ENCODE data around the gene PPP2R3B. TPM values are rescaled to one million over a fixed set of nuclear protein-coding genes. Genes with fewer than 3 reads are reported as not detected.
"Not testable (repeated sequence)": the region's sequence is repeated elsewhere in the genome, so short reads cannot be mapped to it uniquely, and the experiment has no call there.

The PPP2R3B gene
- total RNA-seq, 2 donors from 2014 or later: 72.5 to 98.7 TPM

- H3K9me3 Mint-ChIP-seq: no peaks in the 10 kb centered on the region
- H3K27me3 Mint-ChIP-seq (ENCODE audit: insufficient read depth): no peaks in the 10 kb centered on the region
- Histone ChIP-seq H3K27ac (ENCODE audit: low read depth, low read length) (no peak overlapping the region), H3K4me3 (ENCODE audit: low read length) (peak overlapping the region; percentile 88), H3K27me3 (ENCODE audit: control insufficient read depth, insufficient read depth, low read length, poor library complexity, severe bottlenecking) (no peaks in the 10 kb centered on the region), H3K36me3 (ENCODE audit: control insufficient read depth, insufficient read depth, low read length) (no peaks in the 10 kb centered on the region), H3K4me1 (ENCODE audit: control insufficient read depth, insufficient read depth, low read length) (no peaks in the 10 kb centered on the region), H3K9me3 (ENCODE audit: control insufficient read depth, low read length) (no peaks in the 10 kb centered on the region), H3K9ac (ENCODE audit: extremely low read depth, low read length, poor library complexity, severe bottlenecking) (peak overlapping the region; percentile 39)
- DNase-seq: peak; percentile 53
- no peaks in the 10 kb centered on the region for H3K4me1 Mint-ChIP-seq
- H3K36me3 Mint-ChIP-seq (ENCODE audit: low read depth): peaks cover 5% of the 10 kb centered on the region
- peak overlapping the region; percentile 84 for H3K4me3 Mint-ChIP-seq
- 89 to 92% methylated on average over 14 of the region's 14 CpGs for WGBS, 2 experiments (ENCODE audit: insufficient coverage in 1 of 2, insufficient read length in 1 of 2)
- TF ChIP-seq, protein P1, sequence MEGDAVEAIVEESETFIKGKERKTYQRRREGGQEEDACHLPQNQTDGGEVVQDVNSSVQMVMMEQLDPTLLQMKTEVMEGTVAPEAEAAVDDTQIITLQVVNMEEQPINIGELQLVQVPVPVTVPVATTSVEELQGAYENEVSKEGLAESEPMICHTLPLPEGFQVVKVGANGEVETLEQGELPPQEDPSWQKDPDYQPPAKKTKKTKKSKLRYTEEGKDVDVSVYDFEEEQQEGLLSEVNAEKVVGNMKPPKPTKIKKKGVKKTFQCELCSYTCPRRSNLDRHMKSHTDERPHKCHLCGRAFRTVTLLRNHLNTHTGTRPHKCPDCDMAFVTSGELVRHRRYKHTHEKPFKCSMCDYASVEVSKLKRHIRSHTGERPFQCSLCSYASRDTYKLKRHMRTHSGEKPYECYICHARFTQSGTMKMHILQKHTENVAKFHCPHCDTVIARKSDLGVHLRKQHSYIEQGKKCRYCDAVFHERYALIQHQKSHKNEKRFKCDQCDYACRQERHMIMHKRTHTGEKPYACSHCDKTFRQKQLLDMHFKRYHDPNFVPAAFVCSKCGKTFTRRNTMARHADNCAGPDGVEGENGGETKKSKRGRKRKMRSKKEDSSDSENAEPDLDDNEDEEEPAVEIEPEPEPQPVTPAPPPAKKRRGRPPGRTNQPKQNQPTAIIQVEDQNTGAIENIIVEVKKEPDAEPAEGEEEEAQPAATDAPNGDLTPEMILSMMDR (conservative IDR thresholded peaks at IDR 0.05): no peak
- H3K27ac Mint-ChIP-seq: peak overlapping the region; percentile 99
Observed at GRCh38 chrX:387729-388128, 1.0 kb upstream of the PPP2R3B start.

- no peaks in the 10 kb centered on the region for H3K4me1 Mint-ChIP-seq
- H3K36me3 Mint-ChIP-seq (ENCODE audit: low read depth): peaks cover 12% of the 10 kb centered on the region
- DNase-seq: peak; percentile 67
- H3K9ac ChIP-seq (ENCODE audit: extremely low read depth, low read length, poor library complexity, severe bottlenecking): peak overlapping the region; percentile 98
- no peaks in the 10 kb centered on the region for H3K9me3 Mint-ChIP-seq
- H3K27ac ChIP-seq (ENCODE audit: low read depth, low read length): peak overlapping the region; percentile 96
- peak overlapping the region; percentile 88 for H3K4me3 ChIP-seq (ENCODE audit: low read length)
- WGBS, 2 experiments (ENCODE audit: insufficient coverage in 1 of 2, insufficient read length in 1 of 2): 0 to 1% methylated on average over 20 to 57 of the region's 57 CpGs
- TF ChIP-seq, protein P1 (conservative IDR thresholded peaks at IDR 0.05): no peak
- H3K4me3 Mint-ChIP-seq: peak overlapping the region; percentile 84
- H3K36me3 ChIP-seq (ENCODE audit: control insufficient read depth, insufficient read depth, low read length): no peaks in the 10 kb centered on the region
- H3K27me3 Mint-ChIP-seq (ENCODE audit: insufficient read depth): no peaks in the 10 kb centered on the region
- H3K27ac Mint-ChIP-seq: no peak overlapping the region
- H3K27me3 ChIP-seq (ENCODE audit: control insufficient read depth, insufficient read depth, low read length, poor library complexity, severe bottlenecking): no peaks in the 10 kb centered on the region
- H3K9me3 ChIP-seq (ENCODE audit: control insufficient read depth, low read length): no peaks in the 10 kb centered on the region
- H3K4me1 ChIP-seq (ENCODE audit: control insufficient read depth, insufficient read depth, low read length): no peaks in the 10 kb centered on the region
Observed at GRCh38 chrX:386239-386767, 404 bp downstream of the PPP2R3B start.

DNA sequence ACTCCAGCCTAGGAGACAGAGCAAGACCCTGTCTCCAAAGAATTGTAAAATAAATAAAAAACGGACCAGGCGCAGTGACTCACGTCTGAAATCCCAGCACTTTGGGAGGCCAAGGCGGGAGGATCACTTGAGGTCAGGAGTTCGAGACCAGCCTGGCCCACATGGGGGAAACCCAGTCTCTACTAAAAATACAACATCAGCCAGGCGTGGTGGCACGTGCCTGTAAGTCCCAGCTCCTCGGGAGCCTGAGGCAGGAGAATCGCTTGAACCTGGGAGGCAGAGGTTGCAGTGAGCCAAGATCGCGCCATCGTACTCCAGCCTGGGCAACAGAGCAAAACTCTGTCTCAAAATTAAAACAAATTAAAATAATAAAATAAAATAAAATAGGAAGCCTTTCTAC, 971 bp downstream of the PPP2R3B start:
- H3K36me3 Mint-ChIP-seq (ENCODE audit: low read depth): peaks cover 12% of the 10 kb centered on the region
- H3K27me3 Mint-ChIP-seq (ENCODE audit: insufficient read depth): not testable (repeated sequence)
- 79 to 90% methylated on average over 5 to 12 of the region's 12 CpGs for WGBS, 2 experiments (ENCODE audit: insufficient coverage in 1 of 2, insufficient read length in 1 of 2)

DNA sequence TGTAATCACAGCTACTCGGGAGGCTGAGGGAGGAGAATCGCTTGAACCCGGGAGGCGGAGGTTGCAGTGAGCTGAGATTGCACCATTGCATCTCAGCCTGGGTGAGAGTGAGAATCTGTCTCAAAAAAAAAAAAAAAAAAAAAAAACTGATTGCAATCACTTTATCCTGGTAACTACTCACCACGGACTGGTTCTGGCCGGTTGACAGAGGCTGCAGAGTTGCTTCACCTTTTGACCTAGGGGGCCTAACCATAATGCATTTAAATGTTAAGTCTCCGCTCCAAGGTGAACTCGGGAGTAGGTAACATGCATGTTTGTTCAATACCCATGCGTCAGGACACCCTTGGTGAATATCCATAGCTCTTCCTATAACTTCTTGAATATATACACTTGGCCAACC, 1.8 kb downstream of the PPP2R3B start:
- Histone ChIP-seq H3K27ac (ENCODE audit: low read depth, low read length) (no peak overlapping the region), H3K4me3 (ENCODE audit: low read length) (no peak overlapping the region), H3K27me3 (ENCODE audit: control insufficient read depth, insufficient read depth, low read length, poor library complexity, severe bottlenecking) (no peaks in the 10 kb centered on the region), H3K36me3 (ENCODE audit: control insufficient read depth, insufficient read depth, low read length) (no peaks in the 10 kb centered on the region), H3K9me3 (ENCODE audit: control insufficient read depth, low read length) (no peaks in the 10 kb centered on the region), H3K9ac (ENCODE audit: extremely low read depth, low read length, poor library complexity, severe bottlenecking) (no peak overlapping the region), H3K4me1 (ENCODE audit: control insufficient read depth, insufficient read depth, low read length) (no peaks in the 10 kb centered on the region)
- Mint-ChIP-seq H3K36me3 (ENCODE audit: low read depth) (peaks cover 12% of the 10 kb centered on the region), H3K9me3 (no peaks in the 10 kb centered on the region), H3K27me3 (ENCODE audit: insufficient read depth) (no peaks in the 10 kb centered on the region), H3K27ac (no peak overlapping the region), H3K4me1 (peaks cover 4% of the 10 kb centered on the region), H3K4me3 (peak overlapping the region; percentile 84)
- DNase-seq: no peak
- WGBS, 2 experiments (ENCODE audit: insufficient coverage in 1 of 2, insufficient read length in 1 of 2): 96 to 100% methylated on average over 5 to 9 of the region's 9 CpGs
- TF ChIP-seq, protein P1 (conservative IDR thresholded peaks at IDR 0.05): no peak

More for the DNA sequence above, 971 bp downstream of the PPP2R3B start:
- not testable (repeated sequence) for H3K27me3 ChIP-seq (ENCODE audit: control insufficient read depth, insufficient read depth, low read length, poor library complexity, severe bottlenecking); H3K9me3 Mint-ChIP-seq; H3K9me3 ChIP-seq (ENCODE audit: control insufficient read depth, low read length); H3K27ac Mint-ChIP-seq; H3K36me3 ChIP-seq (ENCODE audit: control insufficient read depth, insufficient read depth, low read length); DNase-seq; H3K9ac ChIP-seq (ENCODE audit: extremely low read depth, low read length, poor library complexity, severe bottlenecking); H3K4me1 Mint-ChIP-seq; H3K27ac ChIP-seq (ENCODE audit: low read depth, low read length); H3K4me1 ChIP-seq (ENCODE audit: control insufficient read depth, insufficient read depth, low read length)
- peak overlapping the region; percentile 84 for H3K4me3 Mint-ChIP-seq
- peak overlapping the region; percentile 88 for H3K4me3 ChIP-seq (ENCODE audit: low read length)
